NCI-H2107 treated with DMSO at 0.1 percent for 48 hours (cell line): ENCODE data around the gene TSEN34.
A peak's percentile ranks its signal among the peaks of the same experiment; 100 is the strongest.
"Not testable (repeated sequence)": the region's sequence is repeated elsewhere in the genome, so short reads cannot be mapped to it uniquely, and the experiment has no call there.

ENCODE experiments used
- DNase-seq: peaks from one replicate; lab custom pipeline; 2025; ENCODE audit not compliant: unreplicated experiment; lab: John Stamatoyannopoulos, UW

TSEN34 gene

GRCh38 chr19:54186351-54186750 is 4.8 kb upstream of the TSEN34 start:
- DNase-seq = no peak

GRCh38 chr19:54186934-54187381 is 4.2 kb upstream of the TSEN34 start:
- no peak for DNase-seq

GRCh38 chr19:54188215-54188871 is 2.8 kb upstream of the TSEN34 start:
- no peak for DNase-seq

GRCh38 chr19:54189145-54189734 is 1.9 kb upstream of the TSEN34 start, which contains the start of gene MBOAT7:
Gene MBOAT7, minus strand, starts transcription at chr19:54189580. Its CDS starts 1,072 bp downstream, at chr19:54188508.
- DNase-seq = no peak

GRCh38 chr19:54189735-54190502 is 1.2 kb upstream of the TSEN34 start:
- peak; percentile 99 for DNase-seq

- peak; percentile 97 for DNase-seq
These were observed 551 bp upstream of the TSEN34 start for GRCh38 chr19:54190503-54191010.

GRCh38 chr19:54191811-54192453 is 824 bp downstream of the TSEN34 start:
- DNase-seq = no peak

- no peak for DNase-seq
These were observed 1.9 kb downstream of the TSEN34 start for GRCh38 chr19:54193011-54193410.

GRCh38 chr19:54194463-54194862 is 3.4 kb downstream of the TSEN34 start:
- DNase-seq = not testable (repeated sequence)

GRCh38 chr19:54196536-54196935 is 5.4 kb downstream of the TSEN34 start:
- DNase-seq = no peak

GRCh38 chr19:54197121-54197520 is 6.0 kb downstream of the TSEN34 start:
- no peak for DNase-seq

GRCh38 chr19:54199401-54199800 is 8.3 kb downstream of the TSEN34 start:
- DNase-seq = no peak

GRCh38 chr19:54201172-54201701 is 10.1 kb downstream of the TSEN34 start:
- no peak for DNase-seq

GRCh38 chr19:54201980-54202379 is 10.9 kb downstream of the TSEN34 start:
- DNase-seq = no peak

- DNase-seq = no peak
These were observed 12.1 kb downstream of the TSEN34 start for GRCh38 chr19:54203151-54203611.

GRCh38 chr19:54204767-54205468 is 13.8 kb downstream of the TSEN34 start:
- no peak for DNase-seq

- no peak for DNase-seq
These were observed 15.1 kb downstream of the TSEN34 start for GRCh38 chr19:54206030-54206830.

GRCh38 chr19:54206831-54207177 is 15.7 kb downstream of the TSEN34 start:
- DNase-seq = no peak

GRCh38 chr19:54207193-54207592 is 16.1 kb downstream of the TSEN34 start:
- DNase-seq = not testable (repeated sequence)

- DNase-seq = no peak
These were observed 16.5 kb downstream of the TSEN34 start for GRCh38 chr19:54207676-54207982.
